Adrenal gland (tissue), 5 donors: Measurements from ENCODE around the gene XIRP1.

Experiments used
- POLR2A ChIP-seq, 2 donors: fragments of 450-650 bp; IDR thresholded peaks; one replicate each; pipeline ENCODE4 v1.6.1; 2017; ENCODE audit warnings: antibody characterized with exemption in 2 of 2, mild to moderate bottlenecking in 2 of 2, moderate library complexity in 1 of 2
- TF ChIP-seq, protein P1 (sequence below), 6 experiments: fragments of 450-650 bp in 4 of 6; fragments of 200-600 bp in 2 of 6; sonication (generic) in 1 of 6; IDR thresholded peaks; 1 replicate in 5 of 6; 2 replicates in 1 of 6; pipeline versions ENCODE4 v1.5.1 to v1.8.0; 2016 to 2021; ENCODE audit warnings: antibody characterized with exemption in 6 of 6, mild to moderate bottlenecking in 2 of 6, moderate library complexity in 1 of 6
- donor health status: DM: no; HTN: no; CAD: no.

GRCh38 chr3:39133822-39134221, 58.6 kb downstream of the XIRP1 start:
- TF ChIP-seq, protein P1, sequence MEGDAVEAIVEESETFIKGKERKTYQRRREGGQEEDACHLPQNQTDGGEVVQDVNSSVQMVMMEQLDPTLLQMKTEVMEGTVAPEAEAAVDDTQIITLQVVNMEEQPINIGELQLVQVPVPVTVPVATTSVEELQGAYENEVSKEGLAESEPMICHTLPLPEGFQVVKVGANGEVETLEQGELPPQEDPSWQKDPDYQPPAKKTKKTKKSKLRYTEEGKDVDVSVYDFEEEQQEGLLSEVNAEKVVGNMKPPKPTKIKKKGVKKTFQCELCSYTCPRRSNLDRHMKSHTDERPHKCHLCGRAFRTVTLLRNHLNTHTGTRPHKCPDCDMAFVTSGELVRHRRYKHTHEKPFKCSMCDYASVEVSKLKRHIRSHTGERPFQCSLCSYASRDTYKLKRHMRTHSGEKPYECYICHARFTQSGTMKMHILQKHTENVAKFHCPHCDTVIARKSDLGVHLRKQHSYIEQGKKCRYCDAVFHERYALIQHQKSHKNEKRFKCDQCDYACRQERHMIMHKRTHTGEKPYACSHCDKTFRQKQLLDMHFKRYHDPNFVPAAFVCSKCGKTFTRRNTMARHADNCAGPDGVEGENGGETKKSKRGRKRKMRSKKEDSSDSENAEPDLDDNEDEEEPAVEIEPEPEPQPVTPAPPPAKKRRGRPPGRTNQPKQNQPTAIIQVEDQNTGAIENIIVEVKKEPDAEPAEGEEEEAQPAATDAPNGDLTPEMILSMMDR (IDR thresholded peaks at IDR 0.05), result no peak
- no peak for TF ChIP-seq POLR2A (IDR thresholded peaks at IDR 0.05)
